ENCODE results near the gene LYST. TPM values are rescaled to one million over a fixed set of nuclear protein-coding genes. Genes with fewer than 3 reads are reported as not detected.

LYST gene
- total and polyA plus RNA-seq, 2 donors (not counting 1 experiment from before 2014, with no cell fraction given) = 7.5 to 50.2 TPM

- DNase-seq (ENCODE audit: low read depth in 2 of 2) = peak in 1 of 2 donors; percentile 20
- H3K4me2 ChIP-seq (ENCODE audit: extremely low read depth, insufficient read depth, low read length) = no peak overlapping the region
- no peaks in the 10 kb centered on the region for H4K20me1 ChIP-seq (ENCODE audit: control insufficient read depth, extremely low read depth, insufficient read depth, low read length)
- no peaks in the 10 kb centered on the region for H3K27me3 ChIP-seq (ENCODE audit: control insufficient read depth, insufficient read depth, low read length)
- H3K79me2 ChIP-seq (ENCODE audit: control insufficient read depth, insufficient read depth, low read length) = no peaks in the 10 kb centered on the region
- H3K9me3 ChIP-seq (ENCODE audit: control insufficient read depth, insufficient read depth, low read depth, low read length) = no peaks in the 10 kb centered on the region
- H3K4me1 ChIP-seq (ENCODE audit: control insufficient read depth, extremely low read depth, insufficient read depth, low read length) = peaks cover 8% of the 10 kb centered on the region
- TF ChIP-seq EZH2 (IDR thresholded peaks at IDR 0.05; ENCODE audit: low read length, missing control alignments) = no peak
- H3K9ac ChIP-seq (ENCODE audit: insufficient read depth, low read length) = no peak overlapping the region
- H3K4me3 ChIP-seq (replicated peaks in 1 of 4; ENCODE audit: control extremely low read depth in 1 of 4, insufficient read depth in 1 of 4, low read depth in 3 of 4, low read length in 4 of 4) = no peak overlapping the region
- no peaks in the 10 kb centered on the region for H3K36me3 ChIP-seq (ENCODE audit: control insufficient read depth, insufficient read depth, low read length)
- H2AFZ ChIP-seq (ENCODE audit: low read length) = no peak overlapping the region
- no peak overlapping the region for H3K27ac ChIP-seq (ENCODE audit: insufficient read depth, low read length)
Observed at GRCh38 chr1:235739631-235740030, 127.1 kb downstream of the LYST start.

- Histone ChIP-seq H3K36me3 (ENCODE audit: control insufficient read depth, insufficient read depth, low read length) (no peaks in the 10 kb centered on the region), H3K79me2 (ENCODE audit: control insufficient read depth, insufficient read depth, low read length) (no peaks in the 10 kb centered on the region), H3K27ac (ENCODE audit: insufficient read depth, low read length) (no peak overlapping the region), H3K4me3 (replicated peaks in 1 of 4; ENCODE audit: control extremely low read depth in 1 of 4, insufficient read depth in 1 of 4, low read depth in 3 of 4, low read length in 4 of 4) (no peak overlapping the region), H3K27me3 (ENCODE audit: control insufficient read depth, insufficient read depth, low read length) (no peaks in the 10 kb centered on the region), H3K4me2 (ENCODE audit: extremely low read depth, insufficient read depth, low read length) (no peak overlapping the region), H3K9me3 (ENCODE audit: control insufficient read depth, insufficient read depth, low read depth, low read length) (no peaks in the 10 kb centered on the region), H3K4me1 (ENCODE audit: control insufficient read depth, extremely low read depth, insufficient read depth, low read length) (peaks cover 8% of the 10 kb centered on the region), H3K9ac (ENCODE audit: insufficient read depth, low read length) (no peak overlapping the region), H4K20me1 (ENCODE audit: control insufficient read depth, extremely low read depth, insufficient read depth, low read length) (no peaks in the 10 kb centered on the region), H2AFZ (ENCODE audit: low read length) (no peak overlapping the region)
- no peak for TF ChIP-seq EZH2 (IDR thresholded peaks at IDR 0.05; ENCODE audit: low read length, missing control alignments)
- no peak for TF ChIP-seq CTCF (conservative IDR thresholded peaks at IDR 0.05 in 1 of 2, IDR thresholded peaks at IDR 0.05 in 1 of 2; ENCODE audit: low read depth in 1 of 2, low read length in 2 of 2)
- peak; percentile 65 to 69 for DNase-seq (ENCODE audit: low read depth in 2 of 2)
Observed at GRCh38 chr1:235739124-235739523, 127.6 kb downstream of the LYST start.

DNA sequence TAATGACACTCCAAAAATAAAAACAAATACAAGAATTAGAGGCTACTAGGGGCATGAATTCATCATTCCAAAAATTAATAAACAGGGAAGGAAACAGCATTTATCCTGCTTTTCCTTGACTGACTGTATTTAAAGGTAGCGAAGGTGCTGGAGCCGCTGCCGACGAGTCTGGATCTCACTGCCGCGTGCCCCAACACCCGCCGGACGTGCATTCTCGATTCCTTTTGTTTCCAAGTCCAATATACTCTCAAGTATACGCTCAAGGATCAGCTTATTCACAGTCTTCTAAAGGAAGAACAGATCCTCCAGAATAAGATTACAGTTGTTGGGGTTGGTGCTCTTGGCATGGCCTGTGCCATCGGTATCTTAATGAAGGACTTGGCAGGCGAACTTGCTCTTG, 129.0 kb downstream of the LYST start:
- Histone ChIP-seq H2AFZ (ENCODE audit: low read length) (no peak overlapping the region), H3K79me2 (ENCODE audit: control insufficient read depth, insufficient read depth, low read length) (no peaks in the 10 kb centered on the region), H3K4me3 (replicated peaks in 1 of 4; ENCODE audit: control extremely low read depth in 1 of 4, insufficient read depth in 1 of 4, low read depth in 3 of 4, low read length in 4 of 4) (no peak overlapping the region), H3K9ac (ENCODE audit: insufficient read depth, low read length) (no peak overlapping the region), H3K4me1 (ENCODE audit: control insufficient read depth, extremely low read depth, insufficient read depth, low read length) (peaks cover 8% of the 10 kb centered on the region), H3K9me3 (ENCODE audit: control insufficient read depth, insufficient read depth, low read depth, low read length) (no peaks in the 10 kb centered on the region), H3K27me3 (ENCODE audit: control insufficient read depth, insufficient read depth, low read length) (no peaks in the 10 kb centered on the region), H4K20me1 (ENCODE audit: control insufficient read depth, extremely low read depth, insufficient read depth, low read length) (no peaks in the 10 kb centered on the region), H3K27ac (ENCODE audit: insufficient read depth, low read length) (no peak overlapping the region), H3K36me3 (ENCODE audit: control insufficient read depth, insufficient read depth, low read length) (no peaks in the 10 kb centered on the region), H3K4me2 (ENCODE audit: extremely low read depth, insufficient read depth, low read length) (no peak overlapping the region)
- TF ChIP-seq EZH2 (IDR thresholded peaks at IDR 0.05; ENCODE audit: low read length, missing control alignments) = no peak
- TF ChIP-seq CTCF (conservative IDR thresholded peaks at IDR 0.05 in 1 of 2, IDR thresholded peaks at IDR 0.05 in 1 of 2; ENCODE audit: low read depth in 1 of 2, low read length in 2 of 2) = no peak
- DNase-seq (ENCODE audit: low read depth in 2 of 2) = no peak

All from fibroblast of lung (primary cell).